SKM-1 treated with dmso at 0.1 percent for 144 hours (cell line): ENCODE measurements around the gene DAGLA.

Experiments used
- DNase-seq: peaks from one replicate; lab custom pipeline; 2025; ENCODE audit not compliant: unreplicated experiment; lab: John Stamatoyannopoulos, UW

Gene DAGLA

DNA sequence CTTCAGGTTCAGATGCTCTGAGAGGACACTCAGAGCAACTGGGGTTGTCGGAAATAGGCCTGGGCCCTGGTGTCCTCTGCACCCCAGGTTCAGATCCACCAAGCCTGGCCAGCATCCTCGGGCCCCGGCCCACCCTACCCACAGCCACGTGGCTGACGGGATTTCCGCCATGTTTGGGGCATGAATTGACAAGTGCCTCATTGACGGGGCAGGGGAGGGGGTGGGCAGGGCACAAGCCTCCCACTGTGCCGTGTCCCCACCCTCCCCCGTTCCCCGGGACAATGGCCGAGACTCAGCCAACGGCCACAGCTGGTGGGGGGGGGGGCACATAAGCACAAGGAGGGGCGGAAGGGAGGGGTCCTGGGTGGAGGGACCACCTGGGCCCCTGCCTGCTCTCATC, 80.8 kb downstream of the DAGLA start:
- DNase-seq: no peak

DNA sequence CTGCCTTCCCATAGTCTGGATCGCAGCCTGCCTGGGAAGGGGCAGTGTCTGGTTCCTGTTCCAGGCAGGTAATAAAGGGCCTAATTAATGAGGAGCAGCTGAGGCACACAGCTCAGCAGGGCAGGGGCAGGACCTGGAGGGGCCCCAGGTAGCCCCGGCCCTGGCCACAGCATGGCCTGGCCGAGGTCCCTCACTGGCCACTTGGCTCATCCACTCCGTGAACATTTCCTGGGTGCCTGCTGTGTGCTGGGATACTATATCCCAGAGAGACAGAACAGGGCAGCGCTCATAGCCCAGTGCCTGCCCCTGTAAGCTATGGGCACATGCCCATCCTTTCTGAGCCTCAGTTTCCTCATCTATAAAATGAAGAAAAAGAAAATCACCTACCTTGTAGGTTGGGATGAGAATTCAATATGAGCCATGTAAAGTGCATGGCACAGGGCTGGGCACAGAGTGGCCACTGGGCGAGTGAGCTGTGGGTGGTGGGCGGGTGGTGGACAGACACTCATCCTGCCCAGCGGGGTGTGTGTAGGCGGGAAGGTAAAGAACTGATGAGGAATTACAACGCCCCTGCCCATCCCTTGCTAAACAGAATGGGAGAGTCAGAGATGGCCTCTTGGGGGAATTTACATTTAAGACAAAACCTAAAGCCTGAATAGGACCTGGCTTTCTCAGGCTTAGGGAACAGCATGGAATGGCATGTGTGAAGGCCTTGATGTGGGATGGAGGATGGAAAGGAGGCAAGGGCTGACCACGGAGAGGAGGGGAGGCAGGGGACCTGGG, 81.4 kb downstream of the DAGLA start:
- no peak for DNase-seq

DNA sequence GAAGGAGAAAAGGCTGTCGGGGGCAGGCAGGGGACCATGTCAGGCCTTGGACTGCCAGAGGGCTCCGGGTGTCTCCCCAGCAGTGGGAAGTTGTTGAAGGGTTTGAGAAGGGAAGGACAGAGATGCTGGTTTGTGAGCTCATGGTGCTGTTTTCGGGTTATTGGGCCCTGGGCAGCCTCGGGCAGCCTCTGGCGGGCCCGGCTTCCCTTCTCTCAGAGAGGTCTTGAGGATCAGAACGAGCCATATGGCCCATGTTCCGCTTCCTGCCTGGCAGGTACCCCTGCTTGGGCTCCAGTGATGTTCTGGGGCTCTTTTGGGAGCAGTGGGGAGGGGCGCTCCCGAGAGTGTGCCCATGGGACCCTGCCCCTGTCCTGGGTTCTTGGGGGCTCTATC, 82.0 kb downstream of the DAGLA start:
- no peak for DNase-seq

DNA sequence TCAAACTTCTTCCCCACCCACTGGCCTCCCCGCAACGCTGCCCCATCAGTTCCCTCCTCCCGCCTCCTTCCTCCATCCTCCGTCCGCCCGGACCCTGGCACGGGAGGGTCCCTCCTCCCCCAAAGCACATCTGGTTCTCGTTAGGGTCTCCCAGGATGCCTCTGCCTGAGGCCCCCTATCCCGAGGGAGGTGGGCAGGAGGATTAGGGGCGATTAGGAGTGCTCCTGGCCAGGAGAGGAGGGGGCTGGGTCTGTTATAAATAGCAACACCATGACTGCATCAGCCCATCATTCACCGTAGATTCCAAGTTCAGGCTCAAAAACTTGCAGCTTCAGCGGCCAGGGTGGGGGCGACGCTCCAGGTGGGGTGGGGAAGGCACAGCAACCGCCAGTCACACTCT, 82.6 kb downstream of the DAGLA start:
- DNase-seq: no peak

DNA sequence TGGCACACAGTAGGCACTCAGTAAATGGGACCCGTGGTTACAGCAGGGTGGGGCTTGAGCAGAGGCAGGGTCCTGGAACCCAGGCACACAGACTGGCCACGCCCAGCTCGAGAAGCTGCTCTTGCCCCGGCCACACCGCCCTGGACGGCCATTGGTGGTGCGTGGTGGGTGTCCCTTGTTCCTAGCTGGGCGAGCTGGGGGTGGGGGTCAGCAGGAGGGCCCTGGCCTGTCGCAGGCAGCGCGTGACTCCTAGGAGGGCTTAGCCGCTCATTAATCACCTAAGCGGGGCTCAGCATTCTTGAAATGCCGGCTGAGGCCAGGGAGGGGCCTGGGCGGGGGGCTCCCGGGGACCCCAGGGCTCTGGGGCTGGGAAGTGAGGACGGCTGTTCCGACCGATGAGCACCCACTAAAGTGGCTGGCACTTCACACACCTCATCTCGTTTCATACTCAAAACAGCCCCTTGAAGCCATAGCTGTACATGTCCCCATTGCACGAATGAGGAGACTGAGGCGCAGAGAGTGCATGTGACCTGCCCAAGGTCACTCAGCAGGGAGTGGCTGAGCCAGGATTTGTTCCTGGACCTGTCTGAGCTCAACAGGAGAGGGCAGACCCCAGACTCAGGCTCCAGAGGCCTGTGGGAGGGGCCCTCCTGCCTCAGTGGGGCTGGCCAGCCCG, 83.9 kb downstream of the DAGLA start:
- DNase-seq: no peak

DNA sequence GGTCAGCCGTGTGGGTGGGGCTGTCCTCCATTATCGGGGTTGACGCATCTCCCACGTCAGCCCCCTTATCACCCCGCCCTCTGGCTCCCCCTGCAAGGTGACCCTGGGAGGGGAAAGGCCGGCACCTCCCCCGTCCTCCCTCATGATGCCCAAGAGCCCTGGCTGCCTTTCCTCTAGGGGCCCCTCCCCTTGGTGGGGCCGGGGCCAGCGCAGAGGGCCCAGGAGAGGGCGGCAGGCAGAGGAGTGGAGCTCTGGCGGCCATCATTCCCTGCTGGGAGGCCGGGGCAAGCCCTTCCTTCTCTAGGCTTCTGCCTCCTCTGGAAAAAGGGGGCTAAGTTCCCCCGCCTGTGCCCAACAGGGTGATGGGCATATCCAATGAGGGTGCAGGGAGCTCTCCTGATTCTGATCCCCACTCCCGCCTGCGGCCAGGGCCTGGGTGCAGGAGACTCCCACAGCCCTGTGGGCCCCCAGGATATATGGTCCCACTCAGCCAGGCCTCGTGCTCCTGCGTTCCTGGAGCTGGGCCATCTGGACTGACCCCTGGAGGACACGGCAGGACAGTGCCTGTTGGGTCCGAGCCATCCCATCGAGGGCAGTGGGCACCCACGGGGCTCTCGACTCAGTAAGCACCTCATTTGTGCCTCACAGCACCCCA, 84.5 kb downstream of the DAGLA start:
- DNase-seq: no peak

DNA sequence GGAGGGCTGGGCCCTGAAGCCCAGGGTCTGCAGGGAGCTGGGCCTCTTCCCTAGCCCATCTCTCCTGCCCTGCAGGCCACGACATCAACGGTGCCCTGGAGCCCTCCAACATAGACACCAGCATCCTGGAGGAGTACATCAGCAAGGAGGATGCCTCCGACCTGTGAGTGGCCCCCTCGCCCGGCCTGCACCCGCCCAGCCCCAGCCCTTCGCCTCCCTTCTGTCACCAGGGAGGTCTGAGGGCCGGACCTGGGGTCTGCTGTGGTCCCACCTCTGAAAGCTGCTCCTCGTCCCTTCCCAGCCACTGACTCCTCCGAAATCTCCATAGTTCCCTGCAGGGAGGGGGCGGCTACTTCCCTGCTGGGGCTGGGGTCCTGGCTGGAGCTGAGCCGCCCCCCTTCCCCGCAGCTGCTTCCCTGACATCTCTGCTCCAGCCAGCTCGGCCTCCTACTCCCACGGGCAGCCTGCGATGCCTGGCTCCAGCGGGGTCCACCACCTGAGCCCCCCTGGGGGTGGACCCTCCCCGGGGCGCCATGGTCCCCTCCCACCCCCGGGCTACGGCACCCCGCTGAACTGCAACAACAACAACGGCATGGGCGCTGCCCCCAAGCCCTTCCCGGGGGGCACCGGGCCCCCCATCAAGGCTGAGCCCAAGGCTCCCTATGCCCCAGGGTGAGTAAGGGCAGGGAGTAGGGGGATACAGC, 85.5 kb downstream of the DAGLA start:
- no peak for DNase-seq

DNA sequence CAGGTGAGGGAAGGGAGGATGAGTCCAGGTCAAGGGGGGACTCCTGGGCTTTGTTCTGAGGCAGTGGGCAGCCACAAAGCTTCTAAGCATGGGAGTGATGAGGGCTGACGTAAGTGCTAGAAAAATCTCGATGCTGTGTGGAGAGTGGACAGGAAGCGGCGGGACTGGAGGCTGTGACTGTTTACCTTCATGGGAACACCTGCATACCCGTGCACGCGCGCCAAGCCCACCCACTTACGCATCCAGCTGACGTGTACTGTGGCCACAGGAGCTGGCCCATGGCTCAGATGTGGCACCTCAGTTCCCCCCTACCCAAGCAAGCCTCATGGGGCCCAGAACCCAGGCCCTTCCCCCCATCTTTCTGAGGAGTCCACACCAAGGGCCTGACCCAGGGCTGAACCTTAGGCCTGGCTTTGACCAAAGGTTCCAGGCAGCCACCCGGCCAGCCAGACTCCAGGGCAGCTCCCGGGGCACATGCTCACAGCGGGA, 86.2 kb downstream of the DAGLA start:
- no peak for DNase-seq

DNA sequence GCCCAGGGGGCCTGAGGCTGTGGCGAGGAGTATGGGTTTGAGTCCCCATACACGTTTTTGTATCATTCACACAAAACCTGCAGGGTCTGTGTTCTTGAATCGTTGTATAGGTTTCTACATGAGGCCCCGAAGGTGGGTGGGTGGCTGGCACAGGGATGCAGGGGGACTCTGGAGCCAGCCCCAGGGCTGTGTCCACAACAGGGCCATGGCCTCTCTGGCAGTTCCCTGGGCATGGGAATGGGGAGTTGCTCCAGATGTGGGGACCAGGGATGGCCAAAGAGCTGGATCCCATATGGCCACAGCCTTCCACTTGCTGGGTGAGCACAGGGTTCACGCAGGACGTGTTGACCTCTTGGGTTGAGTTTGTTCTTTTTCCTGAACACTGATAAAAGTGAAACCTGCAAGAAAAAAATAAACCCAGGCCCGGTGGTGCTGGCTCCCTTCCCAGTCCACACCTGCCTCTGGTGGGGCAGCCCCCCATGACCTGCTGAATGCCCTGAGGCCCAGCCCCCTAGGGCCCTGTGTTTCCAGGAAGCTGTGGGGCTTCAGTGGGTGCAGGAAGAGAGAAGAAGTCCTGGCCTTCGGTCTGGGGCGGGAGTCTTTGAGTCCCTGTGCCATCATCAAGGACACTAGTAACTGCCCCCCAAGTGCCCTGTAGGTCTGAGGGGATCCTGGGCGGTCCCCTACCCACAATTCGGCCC, 88.3 kb downstream of the DAGLA start:
- no peak for DNase-seq

DNA sequence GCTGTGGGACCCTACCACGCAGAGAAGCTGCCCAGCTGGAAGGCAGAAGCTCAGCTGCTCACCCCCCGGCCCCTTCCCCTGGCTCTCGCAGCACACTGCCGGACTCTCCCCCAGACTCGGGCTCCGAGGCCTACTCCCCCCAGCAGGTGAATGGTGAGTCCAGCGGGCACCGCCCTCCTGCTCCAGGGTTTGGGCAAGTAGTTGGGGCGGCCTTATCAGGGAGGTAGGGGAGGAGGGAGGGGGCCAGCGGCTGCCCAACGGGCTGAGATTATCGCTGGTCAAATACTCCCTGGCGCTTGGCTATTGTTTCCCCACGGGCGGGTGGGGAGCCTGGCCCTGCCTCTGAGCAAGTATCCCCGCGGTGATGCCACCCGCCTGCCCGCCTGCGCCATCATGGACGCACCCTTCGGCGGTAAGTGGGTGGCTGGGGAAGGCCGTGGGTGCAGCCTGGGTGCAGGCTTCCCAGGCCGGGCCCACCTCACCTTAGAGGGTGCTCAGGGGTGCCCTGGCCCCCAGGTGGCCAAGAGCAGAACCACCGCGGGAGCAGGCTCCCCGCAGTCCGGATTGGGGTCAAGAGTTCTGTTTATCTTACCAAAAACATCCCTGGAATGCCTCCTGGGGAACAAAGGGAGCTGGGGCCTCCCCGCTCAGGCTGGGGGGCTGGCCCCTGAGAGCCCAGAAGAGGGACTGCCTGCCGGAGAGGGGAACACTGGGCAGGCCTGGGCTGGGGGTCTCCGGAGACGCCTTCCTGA, 89.2 kb downstream of the DAGLA start:
- no peak for DNase-seq

DNA sequence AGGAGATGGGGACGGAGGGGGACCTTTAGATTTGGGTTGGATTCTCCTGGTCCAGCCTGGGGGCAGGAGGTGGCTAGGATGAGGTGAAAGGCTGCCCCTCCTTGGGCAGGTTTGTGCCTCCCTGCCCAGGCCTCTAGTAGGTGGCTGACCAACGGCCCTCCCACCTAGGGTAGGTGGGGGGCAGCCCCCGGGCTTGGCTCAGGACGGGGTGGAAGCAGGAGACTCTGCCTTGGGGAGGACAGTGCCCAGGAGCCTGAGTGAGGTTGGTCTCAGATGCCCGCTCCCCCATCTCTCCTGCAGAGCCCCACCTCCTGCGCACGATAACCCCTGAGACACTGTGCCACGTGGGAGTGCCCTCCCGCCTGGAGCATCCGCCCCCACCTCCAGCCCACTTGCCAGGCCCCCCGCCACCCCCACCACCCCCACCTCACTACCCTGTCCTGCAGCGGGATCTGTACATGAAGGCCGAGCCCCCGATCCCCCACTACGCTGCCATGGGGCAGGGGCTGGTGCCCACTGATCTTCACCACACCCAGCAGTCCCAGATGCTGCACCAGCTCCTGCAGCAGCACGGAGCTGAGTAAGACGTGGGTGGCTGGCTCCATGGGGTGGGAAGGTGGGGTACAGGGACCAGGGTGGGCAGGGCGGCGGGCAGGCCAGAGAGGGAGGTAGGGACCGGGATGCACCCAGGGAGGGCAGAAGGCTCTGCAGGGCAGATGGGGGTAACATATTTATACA, 89.9 kb downstream of the DAGLA start:
- no peak for DNase-seq

DNA sequence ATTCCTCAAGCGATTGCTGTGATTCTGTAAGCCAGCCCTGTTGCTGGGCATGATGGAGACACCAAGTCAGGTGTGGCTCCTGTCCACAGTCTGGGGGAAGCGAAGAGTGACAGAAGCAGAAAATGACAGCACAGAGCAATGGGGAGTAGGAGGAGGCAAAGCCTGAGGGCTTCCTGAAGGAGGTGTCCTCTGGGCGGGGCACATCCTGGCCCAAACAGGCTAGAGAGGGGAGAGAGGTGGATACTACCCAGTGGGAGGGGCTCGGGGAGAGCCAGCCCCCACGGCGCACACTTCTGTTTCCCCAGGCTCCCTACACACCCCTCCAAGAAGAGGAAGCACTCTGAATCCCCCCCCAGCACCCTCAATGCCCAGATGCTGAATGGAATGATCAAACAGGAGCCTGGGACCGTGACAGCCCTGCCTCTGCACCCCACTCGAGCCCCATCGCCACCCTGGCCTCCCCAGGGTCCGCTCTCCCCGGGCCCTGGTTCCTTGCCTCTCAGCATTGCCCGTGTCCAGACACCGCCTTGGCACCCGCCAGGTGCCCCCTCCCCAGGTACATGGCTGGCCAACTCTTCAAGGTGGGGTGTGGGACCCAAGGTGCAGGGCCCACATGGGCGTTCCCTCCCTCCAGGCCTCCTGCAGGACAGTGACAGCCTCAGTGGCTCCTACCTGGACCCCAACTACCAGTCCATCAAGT, 91.2 kb downstream of the DAGLA start:
- DNase-seq: no peak

DNA sequence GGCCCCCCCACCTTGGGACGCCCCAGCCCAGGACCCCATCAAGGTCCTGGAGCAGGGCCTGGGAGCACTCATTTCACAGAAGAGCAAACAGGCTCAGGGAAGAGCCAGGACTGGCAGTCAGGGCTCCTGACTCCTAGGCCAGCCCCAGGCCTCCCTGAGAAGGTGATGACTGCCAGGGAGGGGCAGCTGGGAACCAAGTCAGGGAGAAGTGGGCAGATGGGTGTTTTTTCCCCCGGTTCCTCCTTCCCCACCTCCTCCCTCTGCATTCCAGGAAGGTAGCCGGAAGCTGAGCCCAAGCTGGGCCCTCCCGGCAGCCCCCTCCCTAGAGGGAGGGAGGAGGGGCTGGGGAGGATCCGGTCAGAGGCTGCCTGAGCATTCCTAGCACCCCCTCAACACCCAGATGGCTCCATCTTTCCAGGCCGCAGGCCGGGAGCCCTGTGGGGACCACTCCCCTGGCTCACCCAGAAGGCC, 91.8 kb downstream of the DAGLA start:
- DNase-seq: no peak

DNA sequence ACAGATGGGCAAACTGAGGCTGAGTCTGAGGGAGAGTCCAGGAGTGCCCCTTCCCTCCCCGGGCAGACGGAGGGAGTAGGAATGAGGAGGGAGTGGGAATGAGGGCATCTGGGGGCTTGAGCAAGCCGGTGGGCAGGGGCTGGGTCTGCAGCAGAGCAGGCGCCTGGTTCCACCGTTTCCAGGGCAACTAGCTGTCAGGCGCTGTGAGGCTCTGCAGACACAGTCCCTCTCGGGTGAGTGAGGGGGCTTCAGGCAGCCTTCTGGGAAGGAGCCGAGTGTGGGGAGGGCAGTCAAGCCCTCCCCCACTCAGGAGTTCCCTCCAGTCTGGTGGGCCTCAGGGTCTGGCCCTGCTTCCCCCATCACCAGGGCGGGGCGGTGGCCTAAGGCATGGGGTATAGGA, 93.2 kb downstream of the DAGLA start:
- DNase-seq: no peak

DNA sequence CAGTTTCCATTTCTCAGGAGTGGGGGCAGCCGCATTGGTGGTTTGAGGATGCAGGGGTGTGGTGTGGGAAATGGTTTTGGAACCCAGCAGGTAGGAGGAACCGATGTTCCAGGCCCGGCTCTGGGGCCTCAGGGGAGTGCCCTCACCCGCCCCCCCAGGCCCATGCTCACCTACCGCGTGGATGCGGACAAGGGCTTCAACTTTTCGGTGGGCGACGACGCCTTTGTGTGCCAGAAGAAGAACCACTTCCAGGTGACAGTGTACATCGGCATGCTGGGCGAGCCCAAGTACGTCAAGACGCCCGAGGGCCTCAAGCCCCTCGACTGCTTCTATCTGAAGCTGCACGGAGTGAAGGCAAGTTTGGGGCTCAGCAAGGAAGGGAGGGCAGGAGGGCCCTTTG, 93.6 kb downstream of the DAGLA start:
- no peak for DNase-seq

DNA sequence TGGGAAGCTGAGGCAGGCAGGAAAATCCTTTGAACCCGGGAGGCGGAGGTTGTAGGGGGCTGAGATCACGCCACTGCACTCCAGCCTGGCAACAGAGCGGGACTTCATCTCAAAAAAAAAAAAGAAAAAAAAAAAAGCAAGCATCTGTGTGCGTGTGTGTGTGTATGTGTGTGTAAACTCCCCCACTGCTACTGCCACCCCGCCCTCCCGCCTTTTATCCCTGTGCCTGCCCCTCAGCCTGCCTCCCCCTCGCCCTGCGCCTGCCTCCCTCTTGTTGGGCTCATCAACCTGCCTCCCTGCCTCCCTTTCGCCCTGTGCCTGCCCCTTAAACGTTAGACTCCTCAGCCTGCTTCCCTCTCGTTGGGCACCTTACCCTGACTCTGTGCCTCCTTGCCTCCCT, 94.2 kb downstream of the DAGLA start:
- DNase-seq: no peak

DNA sequence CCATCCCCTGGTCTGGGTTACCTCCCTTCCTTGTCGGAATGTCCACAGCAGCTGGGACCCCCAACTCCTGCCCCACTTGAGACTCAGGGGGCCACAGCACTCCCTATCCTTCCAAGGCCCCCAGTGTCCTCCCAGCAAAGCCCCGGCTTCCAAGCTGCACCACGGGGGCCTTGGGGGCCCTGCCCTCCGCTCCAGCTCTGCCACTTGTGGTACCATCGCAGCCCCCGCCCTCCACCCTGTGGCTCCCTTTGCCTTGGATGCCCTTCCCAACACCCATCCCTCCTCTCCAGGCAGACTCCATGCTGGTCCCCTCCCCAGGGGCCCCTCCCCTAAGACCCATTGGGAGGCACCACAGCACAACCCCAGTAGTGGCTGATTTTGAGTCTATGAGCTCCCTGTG, 94.9 kb downstream of the DAGLA start:
- no peak for DNase-seq

DNA sequence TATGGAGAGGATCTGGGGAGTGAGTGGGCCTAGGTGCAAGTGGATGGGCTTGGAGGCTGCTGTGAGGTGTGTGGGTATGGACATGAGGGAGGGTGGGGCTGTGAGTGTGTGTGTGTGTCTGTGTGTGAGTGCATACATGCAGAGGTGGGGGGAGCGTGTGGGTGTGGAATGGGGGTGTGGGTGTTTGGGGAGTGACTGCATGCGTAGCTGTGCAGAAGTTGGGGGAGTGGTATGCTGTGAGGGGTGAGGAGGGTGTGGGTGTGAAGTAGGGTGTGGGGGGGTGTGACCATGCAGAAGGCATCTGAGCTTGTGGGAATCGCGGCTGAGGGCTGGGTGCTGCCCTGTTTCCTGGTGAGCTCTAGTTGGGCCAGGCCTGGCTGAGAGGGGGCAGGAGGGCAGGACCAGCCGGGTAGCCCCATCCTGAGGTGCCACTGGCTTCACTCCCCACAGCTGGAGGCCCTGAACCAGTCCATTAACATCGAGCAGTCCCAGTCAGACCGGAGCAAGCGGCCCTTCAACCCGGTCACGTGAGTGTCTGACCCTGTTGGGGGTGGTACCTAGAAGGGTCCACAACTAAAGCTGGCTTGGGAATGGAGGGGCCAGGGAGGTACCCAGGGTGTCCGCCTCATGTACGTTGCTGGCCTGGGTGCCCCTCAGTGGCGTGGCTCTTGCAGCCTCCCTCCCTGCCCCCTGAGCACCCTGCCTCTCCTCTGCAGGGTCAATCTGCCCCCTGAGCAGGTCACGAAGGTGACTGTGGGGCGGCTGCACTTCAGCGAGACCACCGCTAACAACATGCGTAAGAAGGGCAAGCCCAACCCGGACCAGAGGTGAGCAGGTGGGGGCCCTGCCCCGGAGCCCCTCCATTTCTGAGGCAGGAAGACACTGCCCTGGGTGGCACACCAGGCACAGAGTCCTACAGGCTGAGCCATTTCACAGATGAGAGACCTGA, 95.7 kb downstream of the DAGLA start:
- no peak for DNase-seq
